Fibroblast of pulmonary artery (primary cell): ENCODE measurements around the gene FANCI.
A peak's percentile ranks its signal among the peaks of the same experiment; 100 is the strongest.

Experiments used
- DNase-seq: peaks from one replicate; pipeline ENCODE4 v3.0.0-alpha.2; 2010; ENCODE audit warnings: low read depth
- H3K4me3 ChIP-seq: replicated peaks from 2 replicates; pipeline ENCODE4 v1.5.1; 2011; ENCODE audit warnings: low read depth, mild to moderate bottlenecking, control low read depth, low read length, moderate library complexity
- TF ChIP-seq, protein P1 (sequence below): IDR thresholded peaks from 2 replicates; pipeline ENCODE4 v1.5.1; 2011; ENCODE audit warnings: mild to moderate bottlenecking, control low read depth, low read length, inconsistent platforms; ENCODE audit errors: missing control alignments

FANCI gene

DNA sequence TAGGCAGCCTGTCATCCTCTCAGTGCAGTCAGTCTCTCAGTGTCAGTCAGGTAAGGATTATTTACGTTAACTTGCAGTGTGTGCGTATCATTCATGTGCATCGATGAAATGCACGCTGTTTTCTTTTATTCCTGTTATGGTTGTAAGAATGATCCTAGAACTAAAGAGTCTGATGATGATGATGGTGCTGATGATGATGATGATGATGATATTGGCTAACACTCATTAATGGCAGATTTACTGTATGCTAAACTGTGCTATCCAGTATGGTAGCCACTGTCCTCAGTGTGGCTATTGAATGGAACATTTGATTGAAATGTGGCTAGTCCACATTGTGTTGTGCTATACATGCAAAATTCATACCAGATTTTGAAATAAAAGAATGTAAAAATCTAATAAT lies 39.4 kb downstream of the FANCI start:
- no peak for DNase-seq
- TF ChIP-seq, protein P1, sequence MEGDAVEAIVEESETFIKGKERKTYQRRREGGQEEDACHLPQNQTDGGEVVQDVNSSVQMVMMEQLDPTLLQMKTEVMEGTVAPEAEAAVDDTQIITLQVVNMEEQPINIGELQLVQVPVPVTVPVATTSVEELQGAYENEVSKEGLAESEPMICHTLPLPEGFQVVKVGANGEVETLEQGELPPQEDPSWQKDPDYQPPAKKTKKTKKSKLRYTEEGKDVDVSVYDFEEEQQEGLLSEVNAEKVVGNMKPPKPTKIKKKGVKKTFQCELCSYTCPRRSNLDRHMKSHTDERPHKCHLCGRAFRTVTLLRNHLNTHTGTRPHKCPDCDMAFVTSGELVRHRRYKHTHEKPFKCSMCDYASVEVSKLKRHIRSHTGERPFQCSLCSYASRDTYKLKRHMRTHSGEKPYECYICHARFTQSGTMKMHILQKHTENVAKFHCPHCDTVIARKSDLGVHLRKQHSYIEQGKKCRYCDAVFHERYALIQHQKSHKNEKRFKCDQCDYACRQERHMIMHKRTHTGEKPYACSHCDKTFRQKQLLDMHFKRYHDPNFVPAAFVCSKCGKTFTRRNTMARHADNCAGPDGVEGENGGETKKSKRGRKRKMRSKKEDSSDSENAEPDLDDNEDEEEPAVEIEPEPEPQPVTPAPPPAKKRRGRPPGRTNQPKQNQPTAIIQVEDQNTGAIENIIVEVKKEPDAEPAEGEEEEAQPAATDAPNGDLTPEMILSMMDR, result no peak
- H3K4me3 ChIP-seq, result no peak overlapping the region

DNA sequence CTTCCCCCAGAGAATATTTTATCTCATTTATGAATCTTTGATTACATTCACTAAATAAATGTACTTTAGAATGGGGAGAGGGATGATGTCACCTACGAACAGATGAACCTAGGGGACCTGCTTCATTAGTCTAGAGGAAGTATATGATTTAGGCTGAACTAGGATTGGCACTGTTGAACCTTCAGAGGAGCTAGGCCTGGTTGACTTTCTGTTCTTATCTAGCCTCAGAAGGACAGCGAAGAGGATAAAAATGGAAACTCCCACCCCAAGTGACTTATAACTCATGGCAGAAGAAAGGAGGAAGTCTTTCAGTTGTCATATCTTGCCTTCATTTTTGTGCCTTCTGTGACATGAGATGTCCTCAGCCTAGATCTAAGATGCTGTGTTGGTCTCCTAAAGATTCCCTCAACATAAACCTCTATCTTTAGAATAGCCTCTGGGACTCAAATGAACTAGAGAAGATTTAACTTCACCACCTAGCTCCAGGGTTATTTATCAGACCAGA lies 48.2 kb downstream of the FANCI start:
- no peak for DNase-seq
- no peak overlapping the region for H3K4me3 ChIP-seq
- TF ChIP-seq, protein P1, result no peak

DNA sequence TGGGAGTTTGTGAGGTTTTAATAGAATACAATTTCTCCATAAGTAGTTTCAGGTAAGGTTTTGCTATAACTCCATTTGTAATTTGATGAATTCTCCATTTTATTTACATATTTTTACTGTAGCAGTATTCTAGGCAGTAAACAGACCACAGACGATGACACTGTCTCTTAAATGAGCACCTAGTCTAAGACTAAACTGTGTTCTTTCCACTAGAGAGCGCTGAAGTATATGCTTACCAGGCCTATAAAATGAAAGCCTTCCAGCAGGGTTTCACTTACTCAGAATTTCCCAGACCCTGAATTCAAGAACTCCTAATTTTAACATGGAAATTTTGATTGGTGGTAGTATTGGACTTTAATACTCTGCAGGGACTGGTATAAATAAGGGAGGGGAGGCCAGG lies 49.2 kb downstream of the FANCI start:
- H3K4me3 ChIP-seq, result no peak overlapping the region
- TF ChIP-seq, protein P1, result no peak
- DNase-seq, result no peak

DNA sequence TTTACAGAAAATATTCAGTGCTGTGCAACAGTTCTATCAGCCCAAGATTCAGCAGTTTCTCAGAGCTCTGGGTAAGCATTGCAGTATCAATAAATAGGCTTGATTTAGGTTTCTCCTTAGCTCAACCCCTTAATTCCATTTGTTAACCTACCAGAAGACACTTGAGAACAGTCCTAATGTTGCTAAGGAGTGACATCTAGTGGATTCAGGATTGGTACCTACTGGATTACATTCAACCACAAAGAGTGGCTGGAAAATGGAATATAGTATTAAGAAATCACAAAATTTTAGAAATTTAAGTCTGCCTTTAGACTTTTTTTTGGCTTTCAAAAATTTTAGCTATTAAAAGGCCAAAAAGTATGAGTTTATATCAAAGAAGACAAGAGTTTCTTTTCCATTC lies 56.1 kb downstream of the FANCI start:
- DNase-seq, result peak; percentile 71
- H3K4me3 ChIP-seq, result no peak overlapping the region
- TF ChIP-seq, protein P1, result peak; percentile 43

DNA sequence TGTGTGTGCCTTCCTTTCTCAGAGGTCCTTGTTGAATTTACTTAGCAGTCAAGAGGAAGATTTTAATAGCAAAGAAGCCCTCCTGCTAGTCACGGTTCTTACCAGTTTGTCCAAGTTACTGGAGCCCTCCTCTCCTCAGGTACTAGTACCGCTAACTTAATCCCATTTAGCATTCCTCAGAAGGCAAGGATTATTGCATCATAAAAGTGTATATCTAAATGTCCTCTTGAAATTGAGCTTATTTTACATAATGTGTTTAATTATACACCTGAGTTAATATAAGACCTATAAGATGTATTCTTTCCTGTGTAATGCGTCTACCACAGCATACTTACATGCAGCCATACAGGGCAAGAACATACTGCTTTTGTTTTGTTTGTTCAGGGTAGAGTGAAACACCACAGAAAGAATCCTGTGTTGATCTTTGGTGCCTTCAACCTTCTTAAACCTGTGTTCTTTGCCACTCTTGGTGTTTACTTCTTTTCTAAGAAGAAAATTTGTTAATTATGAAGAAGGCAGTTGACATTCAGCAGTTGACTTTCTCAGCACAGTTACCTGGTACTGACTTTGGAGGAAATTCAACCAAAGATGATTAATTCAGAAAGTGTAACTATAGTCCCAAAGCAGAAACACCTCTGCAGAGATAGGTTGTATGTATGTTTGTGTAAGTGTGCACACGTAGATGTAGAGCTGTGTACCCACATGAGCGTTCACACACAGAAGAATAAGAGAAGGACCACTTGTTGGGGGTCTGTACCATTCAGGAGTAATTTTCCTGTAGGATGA lies 57.7 kb downstream of the FANCI start:
- TF ChIP-seq, protein P1, result no peak
- H3K4me3 ChIP-seq, result no peak overlapping the region
- DNase-seq, result no peak

DNA sequence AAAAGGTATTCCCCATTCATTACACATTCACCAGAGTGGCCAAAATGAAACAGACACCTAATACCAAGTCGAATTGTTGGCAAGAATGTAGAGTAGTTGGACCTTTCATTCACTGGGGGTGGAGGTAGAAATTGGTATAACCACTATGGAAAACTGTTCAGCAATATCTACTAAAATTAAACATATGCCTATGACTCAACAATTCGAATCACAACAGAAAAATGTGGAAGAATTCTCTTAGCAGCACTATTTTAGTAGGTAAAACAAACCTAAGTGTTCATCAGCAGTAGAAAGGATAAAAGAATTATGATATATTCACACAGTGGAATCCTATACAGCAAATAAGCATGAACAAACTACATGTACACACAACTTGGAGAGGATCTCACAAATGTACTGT lies 60.2 kb downstream of the FANCI start:
- no peak for DNase-seq
- TF ChIP-seq, protein P1, result no peak

DNA sequence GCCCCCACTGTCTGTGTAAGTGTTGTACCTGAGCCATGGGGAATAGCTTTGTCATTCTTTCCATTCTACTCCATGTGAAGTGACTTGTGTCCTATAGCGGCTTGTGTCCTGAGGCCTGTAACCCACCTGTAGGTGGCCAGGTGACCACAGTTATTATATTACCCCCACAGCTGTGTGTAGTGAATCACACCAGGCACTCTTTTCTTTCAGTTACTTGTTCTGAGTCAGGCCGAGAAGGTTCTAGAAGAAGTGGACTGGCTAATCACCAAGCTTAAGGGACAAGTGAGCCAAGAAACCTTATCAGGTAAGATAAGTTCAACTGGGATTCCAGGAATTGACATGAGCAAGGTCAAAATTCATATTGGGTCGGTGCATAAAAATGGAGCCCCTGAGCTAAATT lies 61.6 kb downstream of the FANCI start:
- TF ChIP-seq, protein P1, result no peak
- no peak overlapping the region for H3K4me3 ChIP-seq
- no peak for DNase-seq

More for the DNA sequence above, 60.2 kb downstream of the FANCI start:
- no peak overlapping the region for H3K4me3 ChIP-seq
